Measurements from ENCODE around the gene PADI1. TPM values are rescaled to one million over a fixed set of nuclear protein-coding genes. Genes with fewer than 3 reads are reported as not detected.

The PADI1 gene
- total RNA-seq, 1 donor from 2014 or later, result not detected

DNA sequence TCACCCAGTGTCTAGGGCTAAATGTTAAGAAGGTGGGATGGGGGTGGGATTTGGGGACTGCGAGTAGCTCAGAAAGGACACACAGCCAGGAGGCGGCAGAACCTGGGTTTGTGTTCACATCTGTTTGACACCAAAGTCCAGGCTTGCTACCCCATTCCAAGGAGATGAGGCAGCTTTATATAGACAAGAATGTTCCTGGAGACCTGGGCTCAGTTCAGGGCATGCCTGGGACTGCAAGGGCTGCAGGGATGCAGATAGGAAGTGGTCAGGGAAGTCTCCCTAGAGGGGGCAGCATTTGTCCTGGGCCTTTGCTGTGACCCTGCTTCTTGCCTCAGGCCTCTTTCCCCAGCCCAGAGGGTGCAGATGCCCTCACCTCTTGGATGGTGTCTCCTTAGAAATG is 60.2 kb downstream of the PADI1 start:
- peaks cover 12% of the 10 kb centered on the region for H3K9me3 Mint-ChIP-seq
- no peaks in the 10 kb centered on the region for H3K36me3 Mint-ChIP-seq
- TF ChIP-seq, protein P1, sequence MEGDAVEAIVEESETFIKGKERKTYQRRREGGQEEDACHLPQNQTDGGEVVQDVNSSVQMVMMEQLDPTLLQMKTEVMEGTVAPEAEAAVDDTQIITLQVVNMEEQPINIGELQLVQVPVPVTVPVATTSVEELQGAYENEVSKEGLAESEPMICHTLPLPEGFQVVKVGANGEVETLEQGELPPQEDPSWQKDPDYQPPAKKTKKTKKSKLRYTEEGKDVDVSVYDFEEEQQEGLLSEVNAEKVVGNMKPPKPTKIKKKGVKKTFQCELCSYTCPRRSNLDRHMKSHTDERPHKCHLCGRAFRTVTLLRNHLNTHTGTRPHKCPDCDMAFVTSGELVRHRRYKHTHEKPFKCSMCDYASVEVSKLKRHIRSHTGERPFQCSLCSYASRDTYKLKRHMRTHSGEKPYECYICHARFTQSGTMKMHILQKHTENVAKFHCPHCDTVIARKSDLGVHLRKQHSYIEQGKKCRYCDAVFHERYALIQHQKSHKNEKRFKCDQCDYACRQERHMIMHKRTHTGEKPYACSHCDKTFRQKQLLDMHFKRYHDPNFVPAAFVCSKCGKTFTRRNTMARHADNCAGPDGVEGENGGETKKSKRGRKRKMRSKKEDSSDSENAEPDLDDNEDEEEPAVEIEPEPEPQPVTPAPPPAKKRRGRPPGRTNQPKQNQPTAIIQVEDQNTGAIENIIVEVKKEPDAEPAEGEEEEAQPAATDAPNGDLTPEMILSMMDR (IDR thresholded peaks at IDR 0.05; ENCODE audit: unreplicated experiment), result no peak
- H3K27ac Mint-ChIP-seq, result no peak overlapping the region
- no peak overlapping the region for H3K4me3 Mint-ChIP-seq
- DNase-seq (ENCODE audit: low spot score in 2 of 2, unreplicated experiment in 2 of 2), result no peak
- H3K27me3 Mint-ChIP-seq (ENCODE audit: low read depth), result peaks cover 5% of the 10 kb centered on the region
- H3K4me1 Mint-ChIP-seq, result no peaks in the 10 kb centered on the region

DNA sequence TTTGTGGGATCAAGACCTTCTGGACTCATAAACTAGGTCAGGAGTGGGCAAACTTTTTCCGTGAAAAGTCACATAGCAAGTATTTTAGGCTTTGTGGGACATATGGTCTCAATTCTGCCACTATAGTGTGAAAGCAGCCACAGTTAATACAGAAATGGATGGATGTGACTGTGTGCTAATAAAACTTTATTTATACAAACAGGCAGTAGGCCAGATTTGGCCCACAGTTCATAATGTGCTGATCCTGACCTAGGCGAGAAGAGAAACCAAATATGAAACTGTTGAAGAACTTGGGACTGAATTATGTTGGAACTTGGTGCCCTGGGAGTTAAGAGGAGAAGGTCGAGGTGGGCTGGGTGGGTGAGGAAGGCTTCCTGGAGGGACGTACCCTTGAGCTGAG is 61.0 kb downstream of the PADI1 start:
- Mint-ChIP-seq H3K4me1 (no peaks in the 10 kb centered on the region), H3K27ac (no peak overlapping the region), H3K36me3 (no peaks in the 10 kb centered on the region), H3K4me3 (no peak overlapping the region), H3K9me3 (peaks cover 12% of the 10 kb centered on the region), H3K27me3 (ENCODE audit: low read depth) (peaks cover 5% of the 10 kb centered on the region)
- TF ChIP-seq, protein P1 (IDR thresholded peaks at IDR 0.05; ENCODE audit: unreplicated experiment), result no peak
- no peak for DNase-seq (ENCODE audit: low spot score in 2 of 2, unreplicated experiment in 2 of 2)

DNA sequence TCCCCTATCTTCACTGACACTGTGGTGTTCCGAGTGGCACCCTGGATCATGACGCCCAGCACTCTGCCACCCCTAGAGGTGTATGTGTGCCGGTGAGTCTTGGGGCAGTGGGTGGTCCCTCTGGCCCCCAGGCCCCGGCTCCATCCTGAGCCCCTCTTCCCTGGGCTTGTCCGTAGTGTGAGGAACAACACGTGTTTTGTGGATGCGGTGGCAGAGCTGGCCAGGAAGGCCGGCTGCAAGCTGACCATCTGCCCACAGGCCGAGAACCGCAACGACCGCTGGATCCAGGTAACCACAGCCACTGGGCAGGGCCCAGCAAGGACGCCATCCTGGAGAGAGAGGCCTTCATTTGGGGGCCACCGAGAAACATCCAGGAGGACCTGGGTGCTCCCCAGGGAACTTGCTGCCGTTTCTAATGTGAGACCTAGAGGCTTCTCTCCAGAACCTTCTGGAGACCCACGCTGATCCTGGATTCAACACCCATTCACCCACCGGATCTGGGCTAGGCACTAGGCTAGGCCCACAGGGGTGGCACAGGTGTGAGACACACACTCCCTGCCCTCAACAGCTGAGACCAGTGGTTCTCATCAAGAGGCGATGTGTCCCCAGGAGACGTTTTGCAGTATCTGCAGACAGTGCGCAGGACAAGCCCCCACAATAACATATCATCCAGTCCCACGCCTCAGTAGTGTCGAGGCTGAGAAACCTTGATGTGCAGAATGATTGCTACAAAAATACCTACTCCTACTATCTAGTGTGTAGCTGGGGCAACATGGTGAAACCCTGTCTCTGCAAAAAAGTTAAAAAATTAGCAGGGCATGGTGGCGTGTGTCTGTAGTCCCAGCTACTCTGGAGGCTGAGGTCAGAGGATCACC is 66.2 kb downstream of the PADI1 start:
- DNase-seq (ENCODE audit: low spot score in 2 of 2, unreplicated experiment in 2 of 2), result no peak
- Mint-ChIP-seq H3K27ac (no peak overlapping the region), H3K36me3 (no peaks in the 10 kb centered on the region), H3K9me3 (no peaks in the 10 kb centered on the region), H3K4me1 (no peaks in the 10 kb centered on the region), H3K27me3 (ENCODE audit: low read depth) (peaks cover 6% of the 10 kb centered on the region), H3K4me3 (no peak overlapping the region)
- TF ChIP-seq, protein P1 (IDR thresholded peaks at IDR 0.05; ENCODE audit: unreplicated experiment), result no peak

DNA sequence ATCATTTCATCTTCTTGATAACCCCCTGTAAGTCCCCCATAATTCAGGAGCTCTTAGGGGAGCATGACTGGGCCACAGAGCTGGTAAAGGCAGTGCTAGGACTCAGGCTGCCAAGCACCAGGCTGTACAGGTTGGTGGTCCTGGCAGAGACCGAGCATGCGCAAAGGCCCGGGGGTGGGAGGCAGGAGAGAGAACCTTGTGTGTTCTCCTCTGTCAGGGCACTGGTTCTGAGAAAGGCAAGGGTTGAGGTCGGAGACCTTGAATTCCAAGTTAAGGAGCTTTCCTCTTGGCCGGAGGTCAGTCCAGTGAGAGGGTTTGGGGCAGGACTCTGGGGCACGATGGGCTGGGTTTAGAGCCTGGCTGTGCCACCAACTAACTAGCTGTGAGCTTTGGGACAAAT is 67.1 kb downstream of the PADI1 start:
- Mint-ChIP-seq H3K9me3 (no peaks in the 10 kb centered on the region), H3K4me3 (no peak overlapping the region), H3K27me3 (ENCODE audit: low read depth) (peaks cover 6% of the 10 kb centered on the region), H3K27ac (no peak overlapping the region), H3K4me1 (no peaks in the 10 kb centered on the region), H3K36me3 (no peaks in the 10 kb centered on the region)
- DNase-seq (ENCODE audit: low spot score in 2 of 2, unreplicated experiment in 2 of 2), result no peak
- TF ChIP-seq, protein P1 (IDR thresholded peaks at IDR 0.05; ENCODE audit: unreplicated experiment), result no peak

DNA sequence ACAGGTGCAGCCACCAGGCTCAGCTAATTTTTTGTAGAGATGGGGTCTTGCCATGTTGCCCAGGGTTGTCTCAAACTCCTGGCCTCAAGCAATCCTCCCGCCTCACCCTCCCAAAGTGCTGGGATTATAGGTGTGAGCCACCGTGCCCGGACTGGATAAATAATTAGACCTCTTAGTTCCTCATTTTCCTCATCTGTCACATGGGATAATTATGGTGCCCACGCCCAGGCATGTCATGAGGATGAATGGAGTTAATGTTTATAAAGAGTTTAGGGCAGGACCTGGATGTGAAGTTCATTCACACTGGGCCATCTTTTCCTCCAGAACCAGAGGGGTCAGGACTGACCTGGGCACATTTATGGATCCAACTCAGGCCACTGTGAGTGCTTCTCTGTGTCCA is 67.7 kb downstream of the PADI1 start:
- Mint-ChIP-seq H3K36me3 (no peaks in the 10 kb centered on the region), H3K4me3 (no peak overlapping the region), H3K4me1 (no peaks in the 10 kb centered on the region), H3K27ac (no peak overlapping the region), H3K27me3 (ENCODE audit: low read depth) (peaks cover 6% of the 10 kb centered on the region), H3K9me3 (no peaks in the 10 kb centered on the region)
- no peak for DNase-seq (ENCODE audit: low spot score in 2 of 2, unreplicated experiment in 2 of 2)
- TF ChIP-seq, protein P1 (IDR thresholded peaks at IDR 0.05; ENCODE audit: unreplicated experiment), result no peak
